Measurements from ENCODE around the gene SET. TPM values are rescaled to one million over a fixed set of nuclear protein-coding genes. Genes with fewer than 3 reads are reported as not detected.
A peak's percentile ranks its signal among the peaks of the same experiment; 100 is the strongest.
"Not testable (repeated sequence)": the region's sequence is repeated elsewhere in the genome, so short reads cannot be mapped to it uniquely, and the experiment has no call there.

Gene SET
- total RNA-seq, 1 experiment from 2014 or later: 422 TPM

DNA sequence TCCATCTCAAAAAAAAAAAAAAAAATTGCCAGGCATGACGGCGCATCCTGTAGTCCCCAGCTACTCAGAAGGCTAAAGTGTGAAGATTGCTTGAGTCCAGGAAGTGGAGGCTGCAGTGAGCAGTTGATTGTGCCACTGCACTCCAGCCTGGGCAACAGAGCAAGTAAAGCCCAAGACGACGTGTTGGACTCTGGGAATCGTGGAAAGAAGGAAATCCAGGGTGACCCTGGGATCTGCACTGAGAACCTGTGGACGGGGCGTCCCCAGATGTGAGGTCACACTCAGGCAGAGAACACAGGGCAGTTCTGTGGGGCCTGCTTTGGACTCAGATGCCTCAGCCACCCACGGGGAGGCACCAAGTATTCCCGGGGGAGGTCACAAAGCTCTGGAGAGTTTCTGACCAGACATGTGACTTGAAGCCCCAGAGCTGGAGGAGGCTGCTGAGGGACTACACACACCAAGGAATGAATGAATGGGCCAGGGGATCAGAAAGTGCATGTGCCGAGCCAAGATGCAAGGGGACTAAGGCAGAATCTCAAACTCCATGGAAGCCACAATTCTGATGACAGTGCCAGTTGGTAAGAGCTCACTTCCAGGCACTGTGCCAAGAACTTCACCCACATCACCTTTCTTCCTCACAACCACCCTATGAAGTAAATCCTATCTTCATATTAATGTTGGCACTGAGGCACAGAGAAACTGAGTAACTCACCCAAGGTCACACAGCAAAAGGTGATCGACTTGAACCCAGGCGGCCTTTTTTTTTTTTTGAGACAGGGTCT is 45.3 kb upstream of the SET start:
- intact Hi-C loops (cut with micrococcal nuclease; ENCODE audit: unreplicated experiment) (no loop called here), in situ Hi-C loops (cut with HindIII; ENCODE audit: low pct_unique_long_range_greater_than_20kb, low sequenced_read_pairs) (no loop called here)
- POLR2A ChIA-PET: interaction anchor here (0.5 to 0.7 kb wide), 2 partner anchors 36 to 132 kb away, joined by 5 to 8 read pairs; no protein-coding TSS in a partner anchor
- DNase-seq (ENCODE audit: low read depth, low spot score): no peak
- CTCF ChIA-PET: no interaction called here
- Histone ChIP-seq H3K27ac (ENCODE audit: low read length) (no peak overlapping the region), H3K9me3 (ENCODE audit: control insufficient read depth, insufficient read depth, low read depth, low read length) (no peaks in the 10 kb centered on the region), H3K36me3 (ENCODE audit: control insufficient read depth, insufficient read depth, low read length) (no peaks in the 10 kb centered on the region), H3K4me1 (ENCODE audit: control insufficient read depth, insufficient read depth, low read length) (no peaks in the 10 kb centered on the region; the same call in 1 of the 2 replicates), H3K27me3 (ENCODE audit: control insufficient read depth, insufficient read depth, low read length) (no peaks in the 10 kb centered on the region), H3K4me3 (ENCODE audit: low read depth in 2 of 2, low read length in 2 of 2) (no peak overlapping the region)
- TF ChIP-seq, protein P1, sequence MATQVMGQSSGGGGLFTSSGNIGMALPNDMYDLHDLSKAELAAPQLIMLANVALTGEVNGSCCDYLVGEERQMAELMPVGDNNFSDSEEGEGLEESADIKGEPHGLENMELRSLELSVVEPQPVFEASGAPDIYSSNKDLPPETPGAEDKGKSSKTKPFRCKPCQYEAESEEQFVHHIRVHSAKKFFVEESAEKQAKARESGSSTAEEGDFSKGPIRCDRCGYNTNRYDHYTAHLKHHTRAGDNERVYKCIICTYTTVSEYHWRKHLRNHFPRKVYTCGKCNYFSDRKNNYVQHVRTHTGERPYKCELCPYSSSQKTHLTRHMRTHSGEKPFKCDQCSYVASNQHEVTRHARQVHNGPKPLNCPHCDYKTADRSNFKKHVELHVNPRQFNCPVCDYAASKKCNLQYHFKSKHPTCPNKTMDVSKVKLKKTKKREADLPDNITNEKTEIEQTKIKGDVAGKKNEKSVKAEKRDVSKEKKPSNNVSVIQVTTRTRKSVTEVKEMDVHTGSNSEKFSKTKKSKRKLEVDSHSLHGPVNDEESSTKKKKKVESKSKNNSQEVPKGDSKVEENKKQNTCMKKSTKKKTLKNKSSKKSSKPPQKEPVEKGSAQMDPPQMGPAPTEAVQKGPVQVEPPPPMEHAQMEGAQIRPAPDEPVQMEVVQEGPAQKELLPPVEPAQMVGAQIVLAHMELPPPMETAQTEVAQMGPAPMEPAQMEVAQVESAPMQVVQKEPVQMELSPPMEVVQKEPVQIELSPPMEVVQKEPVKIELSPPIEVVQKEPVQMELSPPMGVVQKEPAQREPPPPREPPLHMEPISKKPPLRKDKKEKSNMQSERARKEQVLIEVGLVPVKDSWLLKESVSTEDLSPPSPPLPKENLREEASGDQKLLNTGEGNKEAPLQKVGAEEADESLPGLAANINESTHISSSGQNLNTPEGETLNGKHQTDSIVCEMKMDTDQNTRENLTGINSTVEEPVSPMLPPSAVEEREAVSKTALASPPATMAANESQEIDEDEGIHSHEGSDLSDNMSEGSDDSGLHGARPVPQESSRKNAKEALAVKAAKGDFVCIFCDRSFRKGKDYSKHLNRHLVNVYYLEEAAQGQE (IDR thresholded peaks at IDR 0.05; ENCODE audit: insufficient read depth in 1 of 2, low read depth in 2 of 2, low read length in 1 of 2): no peak
- ATAC-seq: no peak
- no TSS peak for BruUV-seq (replicated peaks)

DNA sequence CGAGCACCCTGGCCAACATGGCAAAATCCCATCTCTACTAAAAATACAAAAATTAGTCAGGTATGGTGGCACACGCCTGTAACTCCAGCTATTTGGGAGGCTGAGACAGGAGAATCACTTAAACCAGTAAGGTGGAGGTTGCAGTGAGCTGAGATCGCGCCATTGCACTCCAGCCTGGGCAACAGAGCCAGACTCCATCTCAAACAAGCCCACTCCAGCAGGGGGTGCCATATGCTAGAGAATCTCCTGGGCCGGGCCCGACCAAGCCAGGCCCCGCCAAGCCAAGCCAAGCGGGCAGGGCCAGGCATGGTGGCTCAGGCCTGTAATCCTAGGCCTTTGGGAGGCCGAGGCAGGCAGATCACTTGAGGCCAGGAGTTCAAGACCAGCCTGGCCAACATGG is 40.8 kb upstream of the SET start:
- in situ Hi-C loops (cut with HindIII; ENCODE audit: low pct_unique_long_range_greater_than_20kb, low sequenced_read_pairs); intact Hi-C loops (cut with micrococcal nuclease; ENCODE audit: unreplicated experiment); H3K27ac ChIP-seq (ENCODE audit: low read length); BruUV-seq (replicated peaks); H3K4me3 ChIP-seq (ENCODE audit: low read depth in 2 of 2, low read length in 2 of 2); DNase-seq (ENCODE audit: low read depth, low spot score); POLR2A ChIA-PET; H3K36me3 ChIP-seq (ENCODE audit: control insufficient read depth, insufficient read depth, low read length); CTCF ChIA-PET; H3K27me3 ChIP-seq (ENCODE audit: control insufficient read depth, insufficient read depth, low read length); H3K4me1 ChIP-seq (ENCODE audit: control insufficient read depth, insufficient read depth, low read length); H3K9me3 ChIP-seq (ENCODE audit: control insufficient read depth, insufficient read depth, low read depth, low read length): not testable (repeated sequence)
- peak; percentile 92 for ATAC-seq

DNA sequence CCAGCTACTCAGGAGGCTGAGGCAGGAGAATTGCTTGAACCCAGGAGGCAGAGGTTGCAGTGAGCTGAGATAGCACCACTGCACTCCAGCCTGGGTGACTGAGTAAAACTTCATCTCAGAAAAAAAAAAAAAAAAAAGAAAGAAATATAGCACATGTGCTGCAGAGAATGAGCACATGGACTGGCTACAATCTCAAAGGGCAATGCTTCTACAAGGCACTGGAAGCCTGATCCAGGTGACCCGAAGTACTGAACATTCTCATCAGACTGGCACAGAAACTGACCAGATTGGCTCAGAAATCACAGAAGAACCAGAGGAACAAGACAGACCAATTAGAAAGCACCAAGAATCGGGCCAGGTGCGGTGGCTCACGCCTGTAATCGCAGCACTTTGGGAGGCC is 37.2 kb upstream of the SET start:
- Histone ChIP-seq H3K27me3 (ENCODE audit: control insufficient read depth, insufficient read depth, low read length) (no peaks in the 10 kb centered on the region), H3K4me3 (ENCODE audit: low read depth in 2 of 2, low read length in 2 of 2) (no peak overlapping the region), H3K4me1 (ENCODE audit: control insufficient read depth, insufficient read depth, low read length) (peaks cover 3% of the 10 kb centered on the region; the same call in 1 of the 2 replicates), H3K36me3 (ENCODE audit: control insufficient read depth, insufficient read depth, low read length) (no peaks in the 10 kb centered on the region; the same call in 1 of the 2 replicates), H3K27ac (ENCODE audit: low read length) (no peak overlapping the region), H3K9me3 (ENCODE audit: control insufficient read depth, insufficient read depth, low read depth, low read length) (no peaks in the 10 kb centered on the region)
- in situ Hi-C loops (cut with HindIII; ENCODE audit: low pct_unique_long_range_greater_than_20kb, low sequenced_read_pairs): no loop called here
- DNase-seq (ENCODE audit: low read depth, low spot score) (no peak), ATAC-seq (no peak)
- ChIA-PET CTCF (no interaction called here), POLR2A (no interaction called here)
- intact Hi-C loops (cut with micrococcal nuclease; ENCODE audit: unreplicated experiment): no loop called here
- TF ChIP-seq TCF7L2 (IDR thresholded peaks at IDR 0.05; ENCODE audit: low read depth, low read length): no peak
- no peak for TF ChIP-seq POLR2AphosphoS5 (IDR thresholded peaks at IDR 0.05; ENCODE audit: low read depth, low read length)
- TF ChIP-seq, protein P1 (IDR thresholded peaks at IDR 0.05; ENCODE audit: insufficient read depth in 1 of 2, low read depth in 2 of 2, low read length in 1 of 2): no peak
- TF ChIP-seq, protein P2, sequence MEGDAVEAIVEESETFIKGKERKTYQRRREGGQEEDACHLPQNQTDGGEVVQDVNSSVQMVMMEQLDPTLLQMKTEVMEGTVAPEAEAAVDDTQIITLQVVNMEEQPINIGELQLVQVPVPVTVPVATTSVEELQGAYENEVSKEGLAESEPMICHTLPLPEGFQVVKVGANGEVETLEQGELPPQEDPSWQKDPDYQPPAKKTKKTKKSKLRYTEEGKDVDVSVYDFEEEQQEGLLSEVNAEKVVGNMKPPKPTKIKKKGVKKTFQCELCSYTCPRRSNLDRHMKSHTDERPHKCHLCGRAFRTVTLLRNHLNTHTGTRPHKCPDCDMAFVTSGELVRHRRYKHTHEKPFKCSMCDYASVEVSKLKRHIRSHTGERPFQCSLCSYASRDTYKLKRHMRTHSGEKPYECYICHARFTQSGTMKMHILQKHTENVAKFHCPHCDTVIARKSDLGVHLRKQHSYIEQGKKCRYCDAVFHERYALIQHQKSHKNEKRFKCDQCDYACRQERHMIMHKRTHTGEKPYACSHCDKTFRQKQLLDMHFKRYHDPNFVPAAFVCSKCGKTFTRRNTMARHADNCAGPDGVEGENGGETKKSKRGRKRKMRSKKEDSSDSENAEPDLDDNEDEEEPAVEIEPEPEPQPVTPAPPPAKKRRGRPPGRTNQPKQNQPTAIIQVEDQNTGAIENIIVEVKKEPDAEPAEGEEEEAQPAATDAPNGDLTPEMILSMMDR (IDR thresholded peaks at IDR 0.05): no peak
- TF ChIP-seq SIN3A (IDR thresholded peaks at IDR 0.05; ENCODE audit: borderline replicate concordance, insufficient read depth, low read depth, low read length): no peak
- BruUV-seq (replicated peaks): no TSS peak
